ENCODE data around the gene CHI3L1.

The CHI3L1 gene

DNA sequence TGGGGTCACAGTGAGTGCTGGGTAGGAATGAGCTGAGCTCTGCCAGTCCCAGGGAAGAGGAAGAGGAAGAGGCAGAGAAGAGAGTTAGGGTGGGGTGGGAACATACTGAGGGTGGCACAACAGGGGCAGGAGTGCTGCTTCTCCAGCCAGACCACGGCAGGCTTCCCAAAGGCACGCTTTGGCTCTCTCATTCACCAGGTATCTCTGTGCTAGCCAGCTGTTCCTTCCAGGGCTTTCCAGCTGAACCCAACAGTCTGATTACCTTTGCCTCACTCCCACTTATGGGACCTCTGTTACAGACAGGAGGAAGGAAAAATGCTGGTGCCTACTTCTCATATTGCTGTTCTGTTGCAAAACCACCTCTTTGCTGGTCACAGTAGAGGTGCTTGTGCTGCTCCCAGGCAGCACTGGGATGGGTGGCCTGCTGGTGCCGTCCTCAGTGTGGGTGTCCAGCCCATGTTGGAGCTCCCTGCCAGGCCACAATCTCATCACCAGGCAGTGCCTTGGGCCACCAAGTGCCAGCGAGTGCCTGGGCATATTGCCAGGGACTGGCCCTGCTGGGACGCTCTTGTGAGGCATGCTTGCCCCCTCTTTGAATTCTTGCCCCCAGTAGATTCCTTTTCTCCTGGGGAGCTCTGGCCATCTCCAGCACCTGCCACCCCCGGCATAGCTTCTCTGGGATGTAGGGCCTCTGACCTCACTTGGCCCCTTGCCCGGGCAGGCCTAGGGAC, 56.8 kb downstream of the CHI3L1 start:
- DNase-seq = peak; percentile 48

All from NCI-H1105 treated with DMSO at 0.1 percent for 48 hours (cell line).